Cortex of kidney (tissue), 1 donor: ENCODE measurements around the gene AZGP1.
"Not testable (repeated sequence)": the region's sequence is repeated elsewhere in the genome, so short reads cannot be mapped to it uniquely, and the experiment has no call there.

Source experiments
- DNase-seq: peaks from one replicate; lab custom pipeline; 2025; lab: John Stamatoyannopoulos, UW

AZGP1 gene

DNA sequence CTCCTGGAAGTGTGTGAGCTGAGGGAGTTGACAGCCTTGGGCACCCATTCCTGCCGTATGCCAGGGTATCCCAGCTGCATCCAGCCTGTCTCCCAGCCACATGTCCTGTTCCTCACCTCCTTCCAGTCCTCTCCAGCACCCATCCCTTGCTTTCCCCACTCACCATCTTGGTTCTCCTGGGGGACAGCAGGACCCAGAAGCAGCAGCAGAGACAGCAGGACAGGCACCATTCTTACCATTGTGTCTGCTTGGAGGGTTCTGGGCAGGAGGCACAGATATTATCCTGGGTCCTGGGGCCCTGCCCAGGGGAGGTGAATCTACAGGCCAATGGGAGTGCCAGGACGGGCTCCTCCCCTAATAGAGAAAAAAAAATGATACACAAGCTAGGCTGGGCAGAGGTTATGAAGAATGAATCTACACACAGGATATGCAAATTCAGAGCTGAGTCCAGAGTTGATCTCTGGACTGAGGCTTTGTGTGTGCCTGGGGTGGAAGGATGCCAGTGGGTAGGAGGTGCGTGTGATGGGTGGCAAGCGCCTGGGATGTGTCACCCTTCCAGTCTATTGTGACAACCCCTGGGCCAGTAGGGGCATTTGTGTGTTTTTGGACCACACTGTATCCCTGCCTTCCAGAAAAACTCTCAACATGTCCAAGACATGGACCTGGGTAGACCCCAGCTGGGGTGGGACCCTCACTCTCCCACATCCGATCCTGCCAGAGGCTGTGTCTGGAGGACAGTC lies at the start of gene AZGP1:
AZGP1 (minus strand) TSS at position 250 of the 740 bp plus-strand sequence; CDS start at position 239, 11 bp downstream.
- no peak for DNase-seq

GRCh38 chr7:100024020-100024619 lies 48.3 kb upstream of the AZGP1 start:
- no peak for DNase-seq

DNA sequence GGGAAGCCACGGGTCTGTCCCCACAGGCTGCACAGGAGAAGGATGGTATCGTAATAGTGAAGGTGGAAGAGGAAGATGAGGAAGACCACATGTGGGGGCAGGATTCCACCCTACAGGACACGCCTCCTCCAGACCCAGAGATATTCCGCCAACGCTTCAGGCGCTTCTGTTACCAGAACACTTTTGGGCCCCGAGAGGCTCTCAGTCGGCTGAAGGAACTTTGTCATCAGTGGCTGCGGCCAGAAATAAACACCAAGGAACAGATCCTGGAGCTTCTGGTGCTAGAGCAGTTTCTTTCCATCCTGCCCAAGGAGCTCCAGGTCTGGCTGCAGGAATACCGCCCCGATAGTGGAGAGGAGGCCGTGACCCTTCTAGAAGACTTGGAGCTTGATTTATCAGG lies 47.7 kb upstream of the AZGP1 start:
- DNase-seq, result no peak

DNA sequence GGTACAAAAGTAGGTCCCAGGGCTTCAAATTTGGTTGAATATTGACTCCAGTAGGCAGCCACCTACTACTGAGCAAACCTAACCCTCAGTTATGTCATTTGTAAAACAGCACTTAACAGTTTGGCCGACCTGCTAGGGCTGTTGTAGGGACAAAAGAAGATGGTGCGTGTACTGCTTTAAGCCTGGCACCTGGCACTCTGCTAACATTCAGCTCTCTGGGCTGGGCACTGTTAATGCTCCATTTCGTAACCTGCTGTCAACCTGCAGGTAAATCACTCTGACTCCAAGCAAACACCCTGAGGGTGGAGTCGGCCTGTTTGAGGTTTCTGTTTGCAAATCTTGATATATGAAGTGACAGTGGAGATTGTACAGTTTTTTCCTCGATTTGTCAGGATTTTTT lies 46.8 kb upstream of the AZGP1 start:
- DNase-seq, result no peak

DNA sequence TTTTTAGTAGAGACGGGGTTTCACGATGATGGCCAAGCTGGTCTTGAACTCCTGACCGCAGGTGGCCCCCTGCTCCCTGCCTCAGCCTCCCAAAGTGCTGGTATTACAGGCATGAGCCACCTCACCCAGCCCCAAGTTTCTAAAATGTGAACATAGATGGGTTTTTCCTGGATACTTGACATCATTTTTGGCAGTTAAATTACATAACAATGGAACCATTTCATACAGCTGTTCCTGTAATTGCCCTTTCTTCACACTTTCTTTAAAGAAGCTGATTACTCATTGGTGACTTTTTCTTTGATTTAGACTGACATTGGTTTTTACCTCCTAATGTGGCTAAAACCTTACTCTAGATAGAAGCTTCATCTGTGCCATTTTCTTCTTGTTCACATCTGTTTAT lies 45.5 kb upstream of the AZGP1 start:
- DNase-seq, result no peak

DNA sequence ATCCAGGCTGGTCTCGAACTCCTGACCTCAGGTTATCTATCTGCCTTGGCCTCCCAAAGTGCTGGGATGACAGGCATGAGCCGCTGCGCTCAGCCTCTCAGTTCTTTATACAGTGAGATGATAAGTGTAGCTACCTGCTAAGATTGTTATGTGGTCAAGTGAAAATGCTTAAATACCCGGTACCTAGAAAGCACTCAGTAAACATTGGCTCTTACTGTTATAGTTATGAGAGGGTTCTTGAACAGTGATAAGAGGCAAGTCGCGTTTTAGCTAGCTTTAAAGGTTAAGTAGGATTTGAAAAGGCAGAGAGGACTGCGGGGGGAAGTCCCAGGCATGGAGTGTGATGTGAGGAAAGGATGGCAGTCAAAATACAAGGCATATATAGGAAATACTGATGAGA lies 44.1 kb upstream of the AZGP1 start:
- DNase-seq, result no peak

GRCh38 chr7:100017875-100018274 lies 42.0 kb upstream of the AZGP1 start:
- DNase-seq, result no peak

DNA sequence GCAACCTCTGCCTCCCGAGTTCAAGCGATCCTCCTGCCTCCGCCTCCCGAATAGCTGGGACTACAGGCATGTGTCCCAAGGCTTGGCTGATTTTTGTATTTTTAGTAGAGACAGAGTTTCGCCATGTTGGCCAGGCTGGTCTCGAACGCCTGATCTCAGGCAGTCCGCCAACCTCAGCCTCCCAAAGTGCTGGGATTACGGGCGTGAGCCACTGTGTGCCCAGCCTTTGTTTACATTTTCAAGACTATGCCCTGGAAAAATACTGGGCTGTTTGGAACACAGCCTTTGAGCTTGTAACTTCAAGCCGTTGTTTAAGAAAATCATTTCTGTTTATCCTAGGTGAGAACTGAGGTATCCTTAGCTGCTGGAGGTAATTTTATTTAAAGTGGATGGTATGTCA lies 41.5 kb upstream of the AZGP1 start:
- DNase-seq, result no peak

- DNase-seq, result no peak
Observed at GRCh38 chr7:100016215-100016901, 40.5 kb upstream of the AZGP1 start.

DNA sequence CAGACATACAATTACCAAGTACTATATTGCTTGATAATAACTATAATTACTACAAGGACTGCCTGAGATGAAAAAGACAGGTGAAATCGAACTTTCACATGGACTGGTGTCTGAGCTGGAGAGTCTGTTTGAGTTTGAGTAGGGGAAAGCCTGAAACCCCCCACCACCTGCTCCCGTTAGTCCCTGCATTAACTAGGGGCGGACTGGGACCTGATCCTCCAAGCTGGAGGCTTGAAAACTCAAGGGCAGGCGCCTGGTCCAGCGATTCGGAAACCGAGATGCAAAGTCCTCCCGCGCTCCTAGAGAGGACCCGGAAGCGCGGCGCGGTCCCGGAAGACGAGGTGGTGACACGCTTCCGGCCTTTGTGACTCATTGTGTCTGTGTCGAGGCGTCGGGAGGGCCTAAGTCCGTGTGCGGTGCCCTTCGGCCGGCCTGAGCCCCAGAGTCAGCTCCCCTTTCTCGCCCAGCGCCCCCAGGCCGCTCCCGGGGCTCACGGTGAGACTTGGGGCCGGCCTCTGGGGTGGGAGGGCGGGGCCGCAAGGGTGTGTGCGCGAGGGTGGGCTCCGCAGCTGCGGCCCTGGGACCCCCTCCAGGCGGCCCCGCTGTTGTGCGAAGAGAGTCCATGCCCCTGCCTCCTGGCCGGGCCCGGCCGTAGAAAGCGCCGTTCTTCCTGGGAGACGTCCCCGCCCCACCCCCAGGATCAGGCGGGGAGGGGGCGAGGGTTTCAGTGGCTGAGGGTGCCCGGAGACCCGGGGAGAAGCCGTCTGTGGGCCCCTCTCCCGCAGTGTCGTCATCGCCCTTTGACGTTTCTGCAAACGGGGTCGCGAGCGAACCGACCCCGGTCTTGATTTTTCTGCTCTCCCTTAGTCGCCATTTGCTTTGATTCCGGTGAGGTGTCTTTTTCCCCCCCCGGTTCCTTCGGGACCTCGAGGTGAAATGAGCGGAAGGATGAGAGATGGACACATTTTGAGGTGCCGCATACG lies 39.7 kb upstream of the AZGP1 start, which contains the start of gene ZKSCAN1:
ZKSCAN1 (plus strand) TSS at position 365 of the 983 bp plus-strand sequence. CDS start 7,911 bp downstream, outside the sequence.
- no peak for DNase-seq

GRCh38 chr7:100013328-100013676 lies 37.5 kb upstream of the AZGP1 start:
- no peak for DNase-seq

DNA sequence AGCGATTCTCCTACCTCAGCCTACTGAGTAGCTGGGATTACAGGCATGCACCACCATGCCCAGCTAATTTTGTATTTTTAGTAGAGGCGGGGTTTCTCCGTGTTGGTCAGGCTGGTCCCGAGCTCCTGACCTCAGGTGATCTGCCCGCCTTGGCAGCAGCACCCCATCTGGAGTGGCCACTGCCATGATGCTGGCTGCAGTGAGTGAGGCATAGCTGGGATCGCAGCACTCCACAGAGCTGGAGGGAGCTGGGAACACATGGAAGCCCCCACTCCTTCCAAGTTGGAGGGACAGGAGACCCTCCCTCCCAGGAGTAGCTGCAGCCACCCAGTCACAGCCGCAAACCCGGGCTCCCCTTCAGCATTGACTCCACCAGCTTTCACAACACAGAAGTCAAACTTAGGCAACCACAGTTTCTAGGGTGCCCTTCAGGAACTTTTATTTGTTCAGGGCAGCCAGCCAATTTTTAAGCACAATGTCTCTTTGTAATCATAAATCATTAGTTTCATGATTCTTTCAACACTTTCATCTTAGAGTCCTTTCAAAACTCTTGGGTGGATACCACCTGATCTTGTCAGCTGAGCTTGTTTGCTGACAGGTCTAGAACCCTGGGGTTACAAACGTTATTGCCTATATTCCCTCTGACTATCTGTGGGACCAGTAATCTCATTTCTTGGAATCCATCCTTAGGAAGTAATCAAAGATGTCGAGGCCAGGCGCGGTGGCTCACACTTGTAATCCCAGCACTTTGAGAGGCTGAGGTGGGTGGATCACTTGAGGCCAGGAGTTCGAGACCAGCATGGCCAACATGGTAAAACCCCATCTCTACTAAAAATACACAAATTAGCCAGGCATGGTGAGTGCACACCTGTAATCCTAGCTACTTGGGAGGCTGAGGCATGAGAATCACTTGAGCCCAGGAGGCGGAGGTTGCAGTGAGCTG lies 36.8 kb upstream of the AZGP1 start:
- not testable (repeated sequence) for DNase-seq

DNA sequence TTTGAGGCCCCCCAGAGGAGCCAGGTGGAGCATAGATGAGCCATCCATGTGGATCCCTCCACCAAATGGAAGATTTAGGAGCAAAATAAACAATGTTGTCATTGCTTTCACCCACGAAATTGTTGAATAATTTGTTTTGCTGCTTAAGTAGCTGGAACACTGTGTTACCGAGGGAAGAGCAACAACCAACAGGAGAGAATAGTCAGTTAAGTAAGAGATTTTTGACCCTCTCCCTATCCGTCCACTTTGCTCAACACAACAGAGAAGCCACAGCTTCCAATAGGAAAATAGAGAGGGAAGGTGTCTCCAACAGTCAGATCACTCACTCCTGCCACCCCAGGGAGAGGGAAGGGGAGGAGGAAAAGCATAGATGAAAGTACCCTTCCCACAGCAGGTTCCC lies 35.7 kb upstream of the AZGP1 start:
- DNase-seq, result no peak

- DNase-seq, result no peak
Observed at GRCh38 chr7:100010901-100011300, 35.1 kb upstream of the AZGP1 start.

GRCh38 chr7:100009952-100010351 lies 34.1 kb upstream of the AZGP1 start:
- not testable (repeated sequence) for DNase-seq

GRCh38 chr7:100008525-100008924 lies 32.7 kb upstream of the AZGP1 start:
- DNase-seq, result no peak

GRCh38 chr7:100007887-100008286 lies 32.1 kb upstream of the AZGP1 start:
- DNase-seq, result no peak

DNA sequence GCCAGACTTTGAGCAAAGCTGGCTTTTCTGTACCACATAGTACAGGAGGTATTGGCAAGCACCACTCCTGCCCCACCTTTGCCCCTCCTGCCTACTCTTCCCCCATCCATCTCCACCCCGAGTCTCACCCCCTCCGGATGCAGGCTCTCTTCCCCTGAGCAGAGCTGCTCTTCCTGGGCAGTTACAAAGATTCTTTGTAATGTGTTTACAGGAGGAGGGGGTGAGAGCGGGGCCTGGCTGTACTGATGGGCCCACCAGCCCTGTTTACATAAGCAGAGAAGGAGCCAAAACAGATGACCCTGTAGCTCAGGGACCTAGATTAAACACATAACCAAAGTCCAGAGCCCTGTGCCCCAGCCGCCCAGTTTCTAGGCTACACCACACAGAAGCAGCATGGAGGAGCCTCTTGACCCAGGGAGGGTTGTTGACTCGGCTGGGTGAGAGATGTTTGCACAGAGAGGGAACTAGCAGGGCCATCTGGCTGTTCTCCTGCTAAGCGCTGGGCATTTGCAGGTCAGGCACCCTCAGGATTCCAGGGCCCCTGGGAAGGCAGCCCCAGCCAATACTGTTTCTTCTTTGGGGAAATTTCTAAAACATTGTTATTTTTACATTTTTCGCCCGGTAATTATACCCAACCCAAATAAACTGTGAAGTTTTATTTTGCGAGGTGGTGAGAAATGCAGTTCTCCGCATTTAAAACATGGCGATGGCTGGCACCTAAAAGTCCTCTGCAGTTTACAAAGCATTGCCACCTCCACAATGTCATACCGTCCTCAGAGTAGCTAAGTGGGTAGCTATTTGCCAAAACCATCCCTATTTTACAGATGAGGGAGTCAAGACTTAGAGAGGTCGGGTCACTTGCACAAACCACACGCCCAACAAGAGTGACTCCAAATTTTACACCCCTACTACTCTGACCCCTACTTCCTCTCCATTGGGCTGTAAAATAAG lies 28.2 kb upstream of the AZGP1 start:
- no peak for DNase-seq

- DNase-seq, result no peak
Observed at GRCh38 chr7:100000239-100000638, 24.4 kb upstream of the AZGP1 start.
